H1 (cell line): ENCODE measurements around the gene PRR33. TPM values are rescaled to one million over a fixed set of nuclear protein-coding genes. Genes with fewer than 3 reads are reported as not detected.

Source experiments
- MAX ChIP-seq: IDR thresholded peaks from 2 replicates; pipeline ENCODE4 v1.6.1; 2012; ENCODE audit warnings: inconsistent platforms
- polyA plus RNA-seq, 7 experiments: library from polyadenylated mRNA; depleted of rRNA in 3 of 7; stranded (reverse) in 5 of 7; unstranded in 2 of 7; fragments of >200 nt in 5 of 7; fragments of 200-250 nt in 2 of 7; gene quantifications; 1 replicate in 5 of 7; 2 replicates in 1 of 7; 4 replicates in 1 of 7; pipeline versions ENCODE4 v1.2.1 to v1.2.3, GENCODE V29; 2011 to 2013; ENCODE audit warnings: missing spikeins in 2 of 7, mixed read lengths in 2 of 7
- total RNA-seq: library from RNA; stranded (reverse); fragmentation: NEBNext Ultra II Directional; extraction: Animal tissue kit (Norgen Biotek cat#: 25700); gene quantifications from 2 replicates; pipeline ENCODE4 v1.2.1, GENCODE V29; 2021

The PRR33 gene
- total and polyA plus RNA-seq, 2 of the 8 experiments (the other 6 are each of a cell fraction or from before 2014, with no cell fraction given): 0.02 TPM; not detected in 1

- TF ChIP-seq MAX: peak; percentile 62
These were observed 28.1 kb downstream of the PRR33 start (continued) for GRCh38 chr11:1863352-1864216.
